Uterus (tissue), 2 donors: Measurements from ENCODE around the gene LUM.

Source experiments
- CTCF ChIP-seq, 4 experiments: fragments of 200-600 bp in 2 of 4; fragments of 450-650 bp in 2 of 4; sonication (generic) in 2 of 4; IDR thresholded peaks; one replicate each; pipeline ENCODE4 v1.5.1; 2016 to 2019; ENCODE audit warnings: antibody characterized with exemption in 4 of 4, mild to moderate bottlenecking in 2 of 4, moderate library complexity in 1 of 4
- POLR2A ChIP-seq, 2 donors: fragments of 450-650 bp; IDR thresholded peaks; one replicate each; pipeline ENCODE4 v1.6.1; 2016; ENCODE audit warnings: antibody characterized with exemption in 2 of 2, mild to moderate bottlenecking in 1 of 2, moderate library complexity in 1 of 2

GRCh38 chr12:91078501-91078900 is 32.8 kb downstream of the LUM start:
- no peak for TF ChIP-seq CTCF (IDR thresholded peaks at IDR 0.05)
- no peak for TF ChIP-seq POLR2A (IDR thresholded peaks at IDR 0.05)
